ENCODE data around the gene NEBL. TPM values are rescaled to one million over a fixed set of nuclear protein-coding genes. Genes with fewer than 3 reads are reported as not detected.

The NEBL gene
- total RNA-seq, 2 experiments from 2014 or later = 0.10 TPM; not detected in 1

DNA sequence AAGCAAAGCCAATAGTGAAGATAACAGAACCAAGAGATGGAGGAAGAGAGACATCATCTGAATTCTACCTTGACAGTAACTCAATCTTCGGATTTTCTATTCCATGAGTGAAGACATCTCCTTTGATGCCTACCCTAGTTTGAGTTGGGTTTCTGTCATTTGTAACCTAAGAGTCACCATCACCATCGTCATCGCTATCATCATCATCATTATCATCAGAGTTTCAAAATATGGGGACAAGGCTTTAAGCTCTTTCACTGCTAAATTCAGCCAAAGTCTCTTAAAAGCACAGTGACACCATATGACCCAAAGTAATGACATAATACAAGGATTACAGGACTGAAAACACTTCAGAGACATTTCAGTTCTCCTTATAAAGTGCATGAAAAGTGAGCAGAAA lies 57.2 kb downstream of the NEBL start:
- Mint-ChIP-seq H3K27me3 (ENCODE audit: low read depth) (no peaks in the 10 kb centered on the region), H3K9me3 (peaks cover 4% of the 10 kb centered on the region), H3K36me3 (ENCODE audit: low read depth) (no peaks in the 10 kb centered on the region), H3K4me1 (ENCODE audit: low read depth) (no peaks in the 10 kb centered on the region), H3K27ac (no peak overlapping the region), H3K4me3 (no peak overlapping the region)
- intact Hi-C loops (cut with micrococcal nuclease) = no loop called here
- DNase-seq = no peak
- CTCF ChIA-PET = no interaction called here

DNA sequence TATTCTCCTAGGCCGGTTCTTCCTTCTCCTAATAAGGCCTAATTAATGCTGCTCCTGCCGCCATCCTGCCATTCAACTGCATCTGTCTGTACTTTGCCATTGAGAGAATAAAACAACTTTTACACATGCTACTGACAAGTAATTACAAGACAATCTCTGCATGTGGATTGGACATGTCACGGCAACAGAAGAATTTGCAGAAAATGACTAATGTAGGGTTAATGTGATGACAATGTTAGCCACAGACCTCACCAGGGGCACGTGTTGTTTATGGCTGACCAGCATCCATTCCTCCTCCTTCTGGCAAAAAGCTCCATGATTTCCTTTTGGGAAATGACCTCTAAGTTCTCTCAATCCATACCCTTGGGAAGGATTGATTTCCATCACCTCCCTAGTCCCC lies 58.0 kb downstream of the NEBL start:
- Mint-ChIP-seq H3K27me3 (ENCODE audit: low read depth) (no peaks in the 10 kb centered on the region), H3K9me3 (peaks cover 4% of the 10 kb centered on the region), H3K4me3 (no peak overlapping the region), H3K27ac (no peak overlapping the region), H3K36me3 (ENCODE audit: low read depth) (no peaks in the 10 kb centered on the region), H3K4me1 (ENCODE audit: low read depth) (no peaks in the 10 kb centered on the region)
- CTCF ChIA-PET = no interaction called here
- no peak for DNase-seq
- intact Hi-C loops (cut with micrococcal nuclease) = no loop called here

DNA sequence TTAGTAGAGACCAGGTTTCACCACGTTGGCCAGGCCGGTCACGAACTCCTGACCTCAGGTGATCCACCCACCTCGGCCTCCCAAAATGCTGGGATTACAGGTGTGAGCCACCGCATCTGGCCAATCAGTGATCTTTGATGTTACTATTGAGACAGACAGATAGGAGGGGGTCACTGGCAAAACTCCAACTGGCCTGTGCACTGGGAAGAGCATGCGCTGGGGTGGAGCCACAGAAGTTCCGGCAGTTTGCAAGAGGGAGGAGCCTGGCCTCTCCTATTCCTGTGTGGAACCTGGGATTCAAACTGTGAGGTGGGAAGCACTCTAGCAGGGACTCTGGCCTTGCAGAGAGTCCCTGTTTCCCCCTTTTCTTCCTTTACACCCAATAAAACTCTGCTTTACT lies 60.7 kb downstream of the NEBL start:
- intact Hi-C loops (cut with micrococcal nuclease) = no loop called here
- DNase-seq = no peak
- H3K36me3 Mint-ChIP-seq (ENCODE audit: low read depth) = no peaks in the 10 kb centered on the region
- H3K9me3 Mint-ChIP-seq = peaks cover 4% of the 10 kb centered on the region
- no peak overlapping the region for H3K27ac Mint-ChIP-seq
- no peaks in the 10 kb centered on the region for H3K27me3 Mint-ChIP-seq (ENCODE audit: low read depth)
- CTCF ChIA-PET = no interaction called here
- no peaks in the 10 kb centered on the region for H3K4me1 Mint-ChIP-seq (ENCODE audit: low read depth)
- H3K4me3 Mint-ChIP-seq = no peak overlapping the region

DNA sequence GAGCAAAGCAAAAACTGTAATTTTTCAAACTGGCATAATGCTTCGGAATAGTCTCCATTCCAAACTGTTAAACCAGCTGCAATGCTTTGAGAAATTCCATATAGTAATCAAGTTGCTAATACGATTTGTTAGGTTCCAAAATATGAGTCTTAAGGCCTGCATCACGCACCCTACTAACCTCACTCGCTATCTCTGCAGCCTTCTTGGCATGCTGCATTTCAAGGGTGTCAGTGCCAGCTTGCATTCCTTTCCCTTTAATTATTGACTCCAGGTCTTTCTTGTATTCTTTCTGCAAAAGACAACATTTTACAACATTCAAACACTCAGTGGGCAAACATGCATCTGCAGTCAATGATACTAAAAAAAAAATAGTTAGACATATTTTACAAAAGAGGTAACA lies 61.8 kb downstream of the NEBL start:
- Mint-ChIP-seq H3K9me3 (peaks cover 4% of the 10 kb centered on the region), H3K27ac (no peak overlapping the region), H3K36me3 (ENCODE audit: low read depth) (no peaks in the 10 kb centered on the region), H3K4me1 (ENCODE audit: low read depth) (no peaks in the 10 kb centered on the region), H3K4me3 (no peak overlapping the region), H3K27me3 (ENCODE audit: low read depth) (no peaks in the 10 kb centered on the region)
- DNase-seq = no peak
- CTCF ChIA-PET = no interaction called here
- intact Hi-C loops (cut with micrococcal nuclease) = no loop called here

DNA sequence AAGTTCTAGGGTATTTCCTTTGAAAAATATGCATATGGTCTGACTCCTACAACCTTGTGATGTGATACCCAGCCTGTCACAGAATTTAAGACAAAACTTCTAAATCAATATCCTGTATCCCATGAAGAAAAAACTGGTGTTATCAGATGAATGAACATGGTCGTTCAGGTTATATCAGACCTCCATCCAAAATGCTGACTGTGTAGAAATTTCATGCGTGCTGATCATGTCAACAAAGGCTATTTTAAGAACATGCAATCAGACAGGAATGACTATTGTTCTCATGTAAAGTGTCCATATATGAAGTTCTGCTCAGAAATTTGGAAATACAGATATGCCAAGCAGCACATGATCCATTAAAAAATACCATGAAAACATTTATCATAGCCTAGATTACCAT lies 62.3 kb downstream of the NEBL start:
- Mint-ChIP-seq H3K9me3 (peaks cover 4% of the 10 kb centered on the region), H3K27ac (no peak overlapping the region), H3K36me3 (ENCODE audit: low read depth) (no peaks in the 10 kb centered on the region), H3K27me3 (ENCODE audit: low read depth) (no peaks in the 10 kb centered on the region), H3K4me3 (no peak overlapping the region), H3K4me1 (ENCODE audit: low read depth) (no peaks in the 10 kb centered on the region)
- DNase-seq = no peak
- intact Hi-C loops (cut with micrococcal nuclease) = no loop called here
- CTCF ChIA-PET = no interaction called here

DNA sequence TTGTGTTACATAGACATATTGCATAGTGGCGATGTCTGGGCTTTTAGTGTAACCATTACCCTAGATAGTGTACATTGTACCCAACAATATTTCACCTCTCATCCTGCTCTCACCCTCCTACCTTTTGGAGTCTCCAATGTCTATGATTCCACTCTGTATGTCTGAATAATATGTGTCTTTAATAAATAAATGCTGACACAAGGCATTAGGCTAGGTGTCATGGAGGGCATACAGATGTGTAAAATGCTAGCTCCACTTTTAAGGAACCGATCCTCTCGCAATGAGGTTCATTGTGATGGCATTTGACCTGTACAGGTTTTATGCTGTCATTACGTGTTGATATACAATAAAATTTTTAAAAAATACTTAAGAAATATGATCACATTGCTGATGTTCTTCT lies 74.3 kb downstream of the NEBL start:
- CTCF ChIA-PET = no interaction called here
- H3K27me3 Mint-ChIP-seq (ENCODE audit: low read depth) = no peaks in the 10 kb centered on the region
- no peak for DNase-seq
- intact Hi-C loops (cut with micrococcal nuclease) = no loop called here
- no peak overlapping the region for H3K27ac Mint-ChIP-seq
- peaks cover 1% of the 10 kb centered on the region for H3K9me3 Mint-ChIP-seq
- H3K4me1 Mint-ChIP-seq (ENCODE audit: low read depth) = no peaks in the 10 kb centered on the region
- no peaks in the 10 kb centered on the region for H3K36me3 Mint-ChIP-seq (ENCODE audit: low read depth)
- H3K4me3 Mint-ChIP-seq = no peak overlapping the region

DNA sequence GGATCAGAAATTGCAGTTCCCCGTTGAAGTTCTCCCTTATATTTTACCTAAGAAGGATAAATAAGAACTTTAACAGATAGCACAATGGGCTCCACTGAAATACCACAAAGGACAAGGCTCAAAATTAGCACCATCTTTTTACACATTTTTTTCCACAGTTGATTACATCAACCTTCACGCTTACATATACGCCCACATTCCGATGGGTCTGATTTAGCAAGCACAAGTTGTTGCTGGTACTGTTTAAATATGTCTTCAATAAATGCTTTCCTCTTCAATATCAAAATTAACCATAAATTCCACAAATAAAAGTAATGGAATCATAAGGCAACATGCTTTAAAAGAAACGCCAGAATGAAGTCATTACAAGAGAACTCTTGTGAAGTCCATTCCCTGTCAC lies 79.5 kb downstream of the NEBL start:
- intact Hi-C loops (cut with micrococcal nuclease) = no loop called here
- H3K4me3 Mint-ChIP-seq = no peak overlapping the region
- CTCF ChIA-PET = no interaction called here
- DNase-seq = no peak
- no peaks in the 10 kb centered on the region for H3K4me1 Mint-ChIP-seq (ENCODE audit: low read depth)
- H3K36me3 Mint-ChIP-seq (ENCODE audit: low read depth) = no peaks in the 10 kb centered on the region
- no peak overlapping the region for H3K27ac Mint-ChIP-seq
- H3K27me3 Mint-ChIP-seq (ENCODE audit: low read depth) = no peaks in the 10 kb centered on the region
- H3K9me3 Mint-ChIP-seq = no peaks in the 10 kb centered on the region

DNA sequence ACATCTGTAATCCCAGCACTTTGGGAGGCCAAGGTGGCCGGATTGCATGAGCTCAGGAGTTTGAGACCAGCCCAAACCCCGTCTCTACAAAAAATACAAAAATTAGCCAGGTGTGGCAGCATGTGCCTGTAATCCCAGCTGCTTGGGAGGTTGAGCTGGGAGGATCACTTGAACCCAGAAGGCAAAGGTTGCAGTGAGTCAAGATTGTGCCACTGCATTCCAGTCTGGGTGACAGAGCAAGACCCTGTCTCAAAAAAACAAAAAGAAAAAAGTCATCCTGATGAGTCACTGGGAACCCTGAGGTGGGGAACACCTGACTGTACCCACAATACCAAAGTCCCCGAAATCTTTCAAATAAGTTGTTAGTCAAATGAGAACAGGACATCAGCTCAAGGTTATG lies 80.0 kb downstream of the NEBL start:
- Mint-ChIP-seq H3K4me1 (ENCODE audit: low read depth) (no peaks in the 10 kb centered on the region), H3K27me3 (ENCODE audit: low read depth) (no peaks in the 10 kb centered on the region), H3K4me3 (no peak overlapping the region), H3K36me3 (ENCODE audit: low read depth) (no peaks in the 10 kb centered on the region), H3K27ac (no peak overlapping the region), H3K9me3 (no peaks in the 10 kb centered on the region)
- CTCF ChIA-PET = no interaction called here
- intact Hi-C loops (cut with micrococcal nuclease) = no loop called here
- DNase-seq = no peak

DNA sequence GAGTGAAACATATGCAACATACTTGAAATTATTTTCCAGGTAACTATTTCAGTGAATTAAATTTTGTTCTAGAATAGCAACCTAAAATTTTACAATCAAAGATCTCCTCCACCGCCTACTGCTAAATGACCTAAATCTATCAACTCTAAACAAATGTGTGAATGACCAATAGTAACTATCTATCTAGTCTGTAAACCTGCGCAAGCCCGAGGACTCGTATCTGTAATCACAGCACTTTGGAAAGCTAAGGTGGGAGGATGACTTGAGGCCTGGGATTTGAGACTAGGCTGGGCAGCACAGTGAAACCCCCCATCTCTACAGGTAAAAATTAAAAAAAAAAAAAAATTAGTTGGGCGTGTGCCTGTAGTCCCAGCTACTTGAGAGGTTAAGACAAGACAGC lies 83.0 kb downstream of the NEBL start:
- Mint-ChIP-seq H3K27me3 (ENCODE audit: low read depth) (no peaks in the 10 kb centered on the region), H3K9me3 (no peaks in the 10 kb centered on the region), H3K36me3 (ENCODE audit: low read depth) (no peaks in the 10 kb centered on the region), H3K4me3 (no peak overlapping the region), H3K4me1 (ENCODE audit: low read depth) (no peaks in the 10 kb centered on the region), H3K27ac (no peak overlapping the region)
- DNase-seq = no peak
- intact Hi-C loops (cut with micrococcal nuclease) = no loop called here
- CTCF ChIA-PET = no interaction called here

DNA sequence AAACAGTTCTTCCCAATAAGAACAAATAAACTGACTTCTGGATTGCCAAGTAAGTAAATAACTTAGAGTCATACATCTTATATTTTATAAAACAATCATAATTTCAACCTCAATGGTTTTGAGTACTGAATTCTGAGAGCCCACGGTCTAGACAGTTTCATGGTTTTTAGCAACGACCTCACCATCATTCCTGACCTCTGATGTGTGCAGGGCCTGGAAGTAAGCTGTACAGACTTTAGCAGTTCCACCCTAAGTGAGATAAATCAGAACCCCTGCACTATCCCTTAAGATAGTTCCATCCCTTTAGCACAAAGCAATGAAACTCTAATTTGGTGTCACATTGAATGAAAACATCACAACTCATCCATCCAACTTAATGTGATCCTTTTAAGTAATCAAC lies 86.0 kb downstream of the NEBL start:
- Mint-ChIP-seq H3K27me3 (ENCODE audit: low read depth) (no peaks in the 10 kb centered on the region), H3K4me1 (ENCODE audit: low read depth) (no peaks in the 10 kb centered on the region), H3K9me3 (no peaks in the 10 kb centered on the region), H3K4me3 (no peak overlapping the region), H3K27ac (no peak overlapping the region), H3K36me3 (ENCODE audit: low read depth) (no peaks in the 10 kb centered on the region)
- intact Hi-C loops (cut with micrococcal nuclease) = no loop called here
- no peak for DNase-seq
- CTCF ChIA-PET = no interaction called here

DNA sequence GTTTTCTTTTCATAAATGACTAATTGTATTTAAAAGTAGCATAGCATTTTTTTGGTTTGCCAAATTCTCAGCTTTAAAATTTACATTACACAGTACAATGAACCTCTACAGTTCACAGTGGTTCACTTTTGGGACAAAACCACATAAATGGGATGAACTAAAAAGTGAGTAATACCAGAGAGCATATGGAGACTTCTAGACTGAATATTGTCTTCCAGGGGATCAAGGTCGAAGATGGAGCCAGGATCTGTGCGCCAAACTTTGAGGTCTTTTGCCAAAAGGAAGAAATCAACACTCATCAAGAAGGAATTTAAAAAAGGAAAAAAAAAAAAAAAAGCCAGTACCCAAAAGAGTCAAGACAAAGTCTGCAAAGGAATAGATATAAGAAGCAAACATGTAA lies 87.5 kb downstream of the NEBL start:
- H3K27me3 Mint-ChIP-seq (ENCODE audit: low read depth) = no peaks in the 10 kb centered on the region
- no peaks in the 10 kb centered on the region for H3K4me1 Mint-ChIP-seq (ENCODE audit: low read depth)
- intact Hi-C loops (cut with micrococcal nuclease) = no loop called here
- CTCF ChIA-PET = interaction anchor here (0.6 to 0.8 kb wide), 2 partner anchors 37 to 479 kb away, joined by 4 read pairs; no protein-coding TSS in a partner anchor
- H3K27ac Mint-ChIP-seq = no peak overlapping the region
- H3K9me3 Mint-ChIP-seq = no peaks in the 10 kb centered on the region
- no peaks in the 10 kb centered on the region for H3K36me3 Mint-ChIP-seq (ENCODE audit: low read depth)
- no peak overlapping the region for H3K4me3 Mint-ChIP-seq
- no peak for DNase-seq

DNA sequence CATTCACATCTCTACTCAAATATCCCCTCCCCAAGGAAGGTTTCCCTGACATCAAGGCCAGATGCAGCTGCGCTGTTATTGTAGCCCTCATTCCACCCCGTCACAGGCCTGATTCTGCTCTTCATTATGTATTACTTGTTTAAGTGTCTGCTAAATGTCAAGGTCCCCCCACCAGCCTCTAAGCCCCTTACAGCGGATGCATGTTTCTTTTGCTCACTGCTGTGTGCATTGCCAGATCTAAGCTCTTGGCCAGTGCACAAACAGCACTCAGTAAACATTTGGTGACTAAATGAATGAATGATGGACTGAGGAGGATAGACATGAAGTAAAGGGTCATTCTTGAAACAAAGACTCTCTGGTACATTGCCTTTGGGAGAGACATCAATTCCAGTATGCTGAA lies 90.6 kb downstream of the NEBL start:
- no peaks in the 10 kb centered on the region for H3K9me3 Mint-ChIP-seq
- H3K4me1 Mint-ChIP-seq (ENCODE audit: low read depth) = no peaks in the 10 kb centered on the region
- H3K27me3 Mint-ChIP-seq (ENCODE audit: low read depth) = no peaks in the 10 kb centered on the region
- no peak overlapping the region for H3K4me3 Mint-ChIP-seq
- intact Hi-C loops (cut with micrococcal nuclease) = no loop called here
- no peaks in the 10 kb centered on the region for H3K36me3 Mint-ChIP-seq (ENCODE audit: low read depth)
- DNase-seq = no peak
- CTCF ChIA-PET = no interaction called here
- H3K27ac Mint-ChIP-seq = no peak overlapping the region

DNA sequence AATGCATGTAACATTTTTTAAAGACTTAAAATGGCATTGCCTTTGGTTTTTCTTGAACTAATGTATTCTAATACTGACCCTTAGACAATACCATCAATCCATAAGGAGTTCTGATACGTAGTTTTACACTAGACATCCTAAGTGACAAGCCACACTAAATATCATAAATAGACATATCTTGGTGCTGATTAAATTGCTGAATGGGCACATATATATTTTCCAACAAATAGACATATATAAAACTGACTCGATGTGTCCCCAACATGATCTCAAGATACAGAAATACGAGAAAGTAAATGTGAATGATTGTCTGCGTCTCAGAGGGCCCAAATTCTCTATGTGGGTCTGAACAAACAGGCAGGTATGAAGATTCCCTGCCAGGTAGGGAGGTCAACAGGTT lies 99.8 kb downstream of the NEBL start:
- Mint-ChIP-seq H3K9me3 (no peaks in the 10 kb centered on the region), H3K27ac (no peak overlapping the region), H3K4me1 (ENCODE audit: low read depth) (no peaks in the 10 kb centered on the region), H3K27me3 (ENCODE audit: low read depth) (no peaks in the 10 kb centered on the region), H3K36me3 (ENCODE audit: low read depth) (no peaks in the 10 kb centered on the region), H3K4me3 (no peak overlapping the region)
- no peak for DNase-seq
- CTCF ChIA-PET = no interaction called here
- intact Hi-C loops (cut with micrococcal nuclease) = loop anchor here (10.0 kb wide), 1 partner anchor 762 kb away; no protein-coding TSS in a partner anchor

DNA sequence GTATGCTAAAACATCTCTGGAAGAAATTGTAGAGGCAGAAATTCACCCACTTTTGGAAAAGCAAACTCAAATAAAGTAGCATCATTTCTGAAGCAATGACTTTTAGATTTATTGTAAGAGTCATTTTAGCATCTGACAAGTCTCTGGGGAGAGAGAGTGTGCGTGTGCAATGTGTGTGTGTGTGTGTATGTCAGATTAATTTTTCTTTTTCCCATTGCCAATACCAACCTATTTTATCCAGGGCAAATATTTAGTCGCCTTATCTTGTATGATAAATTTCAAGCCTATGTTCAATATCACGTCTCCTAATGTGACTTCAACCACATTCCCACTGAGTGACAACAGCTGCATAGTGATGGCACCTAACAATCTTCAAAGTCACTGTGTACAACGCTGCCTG lies 101.7 kb downstream of the NEBL start:
- CTCF ChIA-PET = no interaction called here
- H3K27me3 Mint-ChIP-seq (ENCODE audit: low read depth) = no peaks in the 10 kb centered on the region
- H3K4me1 Mint-ChIP-seq (ENCODE audit: low read depth) = no peaks in the 10 kb centered on the region
- no peaks in the 10 kb centered on the region for H3K36me3 Mint-ChIP-seq (ENCODE audit: low read depth)
- H3K4me3 Mint-ChIP-seq = no peak overlapping the region
- H3K27ac Mint-ChIP-seq = no peak overlapping the region
- no peak for DNase-seq
- intact Hi-C loops (cut with micrococcal nuclease) = loop anchor here (10.0 kb wide), 1 partner anchor 761 kb away; no protein-coding TSS in a partner anchor
- H3K9me3 Mint-ChIP-seq = no peaks in the 10 kb centered on the region
